Spleen (tissue), 11 donors: ENCODE data around the gene SHMT2. TPM values are rescaled to one million over a fixed set of nuclear protein-coding genes. Genes with fewer than 3 reads are reported as not detected.

Experiments used
- DNase-seq: peaks from one replicate; pipeline ENCODE4 v3.0.0-alpha.2; 2020
- H3K27ac ChIP-seq, 8 donors: fragments of 200-600 bp; sonication (generic) in 7 of 8; 1 replicate in 4 of 8; 2 replicates in 4 of 8; pipeline versions ENCODE4 v1.5.0 to v1.8.0; 2016 to 2021; ENCODE audit warnings: inconsistent platforms in 4 of 8, mild to moderate bottlenecking in 4 of 8, moderate library complexity in 1 of 8
- H3K27me3 ChIP-seq, 7 donors: fragments of 200-600 bp; sonication (generic) in 6 of 7; replicated peaks in 1 of 7; 1 replicate in 4 of 7; 2 replicates in 3 of 7; pipeline versions ENCODE4 v1.5.0 to v1.8.0; 2016 to 2021; ENCODE audit warnings: inconsistent platforms in 3 of 7, mild to moderate bottlenecking in 1 of 7
- H3K36me3 ChIP-seq, 6 donors: fragments of 200-600 bp; sonication (generic) in 5 of 6; 1 replicate in 4 of 6; 2 replicates in 2 of 6; pipeline versions ENCODE4 v1.5.0 to v1.8.0; 2016 to 2021; ENCODE audit warnings: inconsistent platforms in 2 of 6
- H3K4me1 ChIP-seq, 6 donors: fragments of 200-600 bp; sonication (generic) in 5 of 6; 1 replicate in 3 of 6; 2 replicates in 3 of 6; pipeline versions ENCODE4 v1.5.0 to v1.8.0; 2016 to 2021; ENCODE audit warnings: inconsistent platforms in 3 of 6
- H3K4me3 ChIP-seq, 8 donors: fragments of 200-600 bp; sonication (generic) in 7 of 8; 1 replicate in 4 of 8; 2 replicates in 4 of 8; pipeline versions ENCODE4 v1.5.0 to v1.8.0; 2016 to 2021; ENCODE audit warnings: inconsistent platforms in 4 of 8, mild to moderate bottlenecking in 4 of 8, moderate library complexity in 2 of 8
- H3K9me3 ChIP-seq, 8 donors: fragments of 200-600 bp; sonication (generic) in 7 of 8; 1 replicate in 4 of 8; 2 replicates in 4 of 8; pipeline versions ENCODE4 v1.5.0 to v1.8.0; 2016 to 2021; ENCODE audit warnings: inconsistent platforms in 4 of 8
- POLR2A ChIP-seq, 3 donors: fragments of 450-650 bp; IDR thresholded peaks; one replicate each; pipeline ENCODE4 v1.5.1; 2017; ENCODE audit warnings: antibody characterized with exemption in 3 of 3, mild to moderate bottlenecking in 1 of 3
- POLR2AphosphoS5 ChIP-seq, 3 donors: sonication (generic); formaldehyde crosslinking; IDR thresholded peaks; one replicate each; pipeline ENCODE4 v1.5.1; 2017; ENCODE audit warnings: antibody characterized with exemption in 3 of 3
- WGBS, 5 donors: extraction: QIAGEN DNeasy Blood & Tissue Kit in 3 of 5; methylation state at CpG; one replicate each; pipeline versions ENCODE4 v1.1.5 to v1.1.7; 2013 to 2018; 5-methylcytosine and 5-hydroxymethylcytosine counted together
- intact Hi-C: fragments of 100-400 bp; cut with DNase I; formaldehyde crosslinking; loops from one replicate; pipeline ENCODE4 v1.15.0; 2023; ENCODE audit warnings: low total_unique reads
- polyA plus RNA-seq, 3 donors: library from polyadenylated mRNA; stranded (reverse); fragments of 200-250 nt; gene quantifications; one replicate each; pipeline ENCODE4 v1.2.1, GENCODE V29; 2013
- total RNA-seq, 7 donors: library from RNA; depleted of rRNA in 3 of 7; stranded (reverse); fragments of >200 nt in 3 of 7; fragmentation: NEBNext Ultra II Directional in 4 of 7; extraction: Animal tissue kit (Norgen Biotek cat#: 25700) in 4 of 7; gene quantifications; one replicate each; pipeline versions ENCODE4 v1.1.0 to v1.2.1, GENCODE V29; 2016 to 2021
- TF ChIP-seq, protein P1 (sequence below), 11 experiments: fragments of 200-600 bp in 7 of 11; fragments of 450-650 bp in 4 of 11; sonication (generic) in 4 of 11; IDR thresholded peaks in 8 of 11; conservative IDR thresholded peaks in 3 of 11; 1 replicate in 7 of 11; 2 replicates in 4 of 11; pipeline versions ENCODE4 v1.4.0 to v1.8.0; 2016 to 2021; ENCODE audit warnings: antibody characterized with exemption in 11 of 11, inconsistent platforms in 4 of 11, mild to moderate bottlenecking in 1 of 11
- donor health status: healthy with polysubstance abuse.
- donor health status: DM: no; HTN: no; CAD: no; lungs with moderate emphysema.
- donor health status: DM: no; HTN: no; CAD: no.
- donor health status: Bipolar disorder and iron deficiency.
- donor health status: healthy.
- donor health status: DM: no; HTN: no; CAD: no.
- donor health status: DM: yes; HTN: yes; CAD: no.

Gene SHMT2
- total and polyA plus RNA-seq, 10 donors, result 47.3 to 86.6 (median 62.9) TPM

DNA sequence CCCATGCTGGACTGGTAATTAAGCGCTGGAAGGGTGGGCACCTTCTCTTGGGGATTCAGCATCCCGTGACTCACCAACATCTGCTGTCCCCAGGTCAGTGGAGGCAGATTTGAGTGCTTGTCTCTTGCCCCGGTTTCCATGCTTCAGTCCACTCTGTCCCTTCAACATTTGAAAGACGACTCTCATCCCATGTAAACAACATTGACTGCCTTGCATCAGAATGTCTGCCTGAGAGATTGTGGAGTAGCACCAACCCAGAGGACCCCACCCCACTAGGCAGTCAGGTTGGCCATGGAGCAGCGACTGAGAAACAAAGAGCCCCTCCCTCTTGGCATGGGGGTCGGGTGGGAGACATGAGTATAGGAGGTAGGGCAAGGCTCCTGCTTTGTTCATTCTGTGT, 26.4 kb downstream of the SHMT2 start:
- Histone ChIP-seq H3K9me3 (no peaks in the 10 kb centered on the region), H3K27me3 (no peaks in the 10 kb centered on the region), H3K36me3 (peaks cover 2 to 79% (median 62%) of the 10 kb centered on the region in 6 donors), H3K4me1 (no peaks in the 10 kb centered on the region), H3K4me3 (no peak overlapping the region), H3K27ac (no peak overlapping the region)
- TF ChIP-seq POLR2AphosphoS5 (IDR thresholded peaks at IDR 0.05) (no peak), POLR2A (IDR thresholded peaks at IDR 0.05) (no peak)
- TF ChIP-seq, protein P1, sequence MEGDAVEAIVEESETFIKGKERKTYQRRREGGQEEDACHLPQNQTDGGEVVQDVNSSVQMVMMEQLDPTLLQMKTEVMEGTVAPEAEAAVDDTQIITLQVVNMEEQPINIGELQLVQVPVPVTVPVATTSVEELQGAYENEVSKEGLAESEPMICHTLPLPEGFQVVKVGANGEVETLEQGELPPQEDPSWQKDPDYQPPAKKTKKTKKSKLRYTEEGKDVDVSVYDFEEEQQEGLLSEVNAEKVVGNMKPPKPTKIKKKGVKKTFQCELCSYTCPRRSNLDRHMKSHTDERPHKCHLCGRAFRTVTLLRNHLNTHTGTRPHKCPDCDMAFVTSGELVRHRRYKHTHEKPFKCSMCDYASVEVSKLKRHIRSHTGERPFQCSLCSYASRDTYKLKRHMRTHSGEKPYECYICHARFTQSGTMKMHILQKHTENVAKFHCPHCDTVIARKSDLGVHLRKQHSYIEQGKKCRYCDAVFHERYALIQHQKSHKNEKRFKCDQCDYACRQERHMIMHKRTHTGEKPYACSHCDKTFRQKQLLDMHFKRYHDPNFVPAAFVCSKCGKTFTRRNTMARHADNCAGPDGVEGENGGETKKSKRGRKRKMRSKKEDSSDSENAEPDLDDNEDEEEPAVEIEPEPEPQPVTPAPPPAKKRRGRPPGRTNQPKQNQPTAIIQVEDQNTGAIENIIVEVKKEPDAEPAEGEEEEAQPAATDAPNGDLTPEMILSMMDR (IDR thresholded peaks at IDR 0.05 in 8 of 11, conservative IDR thresholded peaks at IDR 0.05 in 3 of 11), result no peak
- 86 to 98% (median 93%) methylated on average over 6 of the region's 6 CpGs for WGBS, 5 donors
- no peak for DNase-seq
- intact Hi-C loops, result no loop called here

DNA sequence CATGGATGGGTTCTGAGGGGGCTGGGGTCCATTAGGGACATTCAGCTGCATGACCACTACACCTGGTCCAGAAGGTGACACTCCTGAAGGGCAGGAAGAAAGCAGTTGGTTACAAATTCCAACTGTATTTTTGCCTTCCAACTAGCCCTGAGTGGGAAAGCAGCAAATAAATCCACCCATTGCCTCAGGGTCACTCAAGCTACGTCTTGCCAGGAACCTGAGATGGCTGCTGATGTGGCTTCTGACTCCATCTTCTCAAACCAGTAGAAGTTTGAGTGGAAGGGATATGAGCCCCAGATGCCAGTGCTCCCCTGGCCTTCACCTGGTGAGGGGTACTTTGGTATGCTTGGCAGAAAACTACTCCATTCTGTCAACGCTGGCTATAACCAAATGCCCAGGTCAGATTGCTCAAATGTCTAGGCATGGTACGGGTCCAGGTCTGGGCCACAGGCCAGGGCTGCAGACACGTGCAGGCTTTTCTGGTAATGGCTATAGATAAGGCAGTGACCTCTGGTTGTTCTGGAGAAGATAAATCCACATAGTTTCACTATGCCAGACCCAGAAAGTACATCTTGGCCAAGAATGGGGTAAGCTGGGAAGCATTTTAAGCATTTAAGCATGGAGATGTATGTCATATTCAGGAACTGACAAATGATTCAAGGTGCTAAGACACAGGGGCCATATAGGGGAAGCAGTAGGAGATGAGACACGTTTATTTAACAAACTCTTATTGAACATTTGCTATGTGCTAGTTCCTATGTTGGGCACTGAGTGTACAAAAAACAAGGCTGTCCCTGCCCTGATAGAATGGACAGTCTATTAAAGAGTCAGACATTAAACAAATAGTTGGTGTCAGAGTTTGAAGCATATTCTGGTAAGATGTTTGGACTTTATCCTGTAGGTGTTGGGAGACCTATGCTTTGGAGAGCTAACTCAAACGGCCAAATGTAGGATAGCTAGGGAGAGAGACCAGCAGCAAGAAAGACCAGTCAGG, 29.8 kb downstream of the SHMT2 start:
- peaks cover 2 to 94% (median 67%) of the 10 kb centered on the region in 6 donors for H3K36me3 ChIP-seq
- no peak overlapping the region for H3K4me3 ChIP-seq
- TF ChIP-seq POLR2AphosphoS5 (IDR thresholded peaks at IDR 0.05) (no peak), POLR2A (IDR thresholded peaks at IDR 0.05) (no peak)
- TF ChIP-seq, protein P1 (IDR thresholded peaks at IDR 0.05 in 8 of 11, conservative IDR thresholded peaks at IDR 0.05 in 3 of 11), result no peak
- intact Hi-C loops, result no loop called here
- no peak overlapping the region for H3K27ac ChIP-seq
- DNase-seq, result no peak
- 75 to 94% (median 83%) methylated on average over 5 to 6 of the region's 6 CpGs for WGBS, 5 donors
- peaks cover 3 to 12% (median 5%) of the 10 kb centered on the region in 6 donors for H3K4me1 ChIP-seq
- H3K27me3 ChIP-seq, result no peaks in the 10 kb centered on the region
- H3K9me3 ChIP-seq, result no peaks in the 10 kb centered on the region

DNA sequence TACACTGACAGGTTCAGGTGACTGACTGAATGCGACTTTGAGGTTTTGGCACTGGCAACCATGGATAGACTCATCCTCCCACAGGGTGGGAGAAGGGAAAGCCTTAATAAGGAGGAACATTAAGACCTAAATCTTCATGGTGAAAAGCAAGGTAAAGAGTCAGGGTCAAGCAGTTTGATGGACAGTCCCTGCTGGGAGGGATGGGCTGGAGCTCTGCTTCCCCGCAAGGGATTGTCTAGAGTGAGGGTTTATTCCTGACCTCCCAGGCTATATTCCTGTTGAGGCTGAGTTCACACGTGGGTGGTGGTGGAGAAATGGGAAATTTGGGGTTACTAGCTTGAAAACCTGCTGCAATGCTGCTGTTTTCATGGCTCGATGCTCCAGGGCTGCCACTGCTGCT, 30.9 kb downstream of the SHMT2 start:
- Histone ChIP-seq H3K36me3 (peaks cover 2 to 93% (median 65%) of the 10 kb centered on the region in 6 donors), H3K9me3 (no peaks in the 10 kb centered on the region), H3K4me3 (no peak overlapping the region), H3K4me1 (peaks cover 3 to 12% (median 5%) of the 10 kb centered on the region in 6 donors), H3K27ac (no peak overlapping the region), H3K27me3 (no peaks in the 10 kb centered on the region)
- WGBS, 5 donors, result 93 to 95% (median 95%) methylated on average over 4 of the region's 4 CpGs
- DNase-seq, result no peak
- TF ChIP-seq, protein P1 (IDR thresholded peaks at IDR 0.05 in 8 of 11, conservative IDR thresholded peaks at IDR 0.05 in 3 of 11), result no peak
- no peak for TF ChIP-seq POLR2AphosphoS5 (IDR thresholded peaks at IDR 0.05)
- no peak for TF ChIP-seq POLR2A (IDR thresholded peaks at IDR 0.05)
- intact Hi-C loops, result loop anchor here (5.0 kb wide), 1 partner anchor 192 kb away; no protein-coding TSS in a partner anchor

DNA sequence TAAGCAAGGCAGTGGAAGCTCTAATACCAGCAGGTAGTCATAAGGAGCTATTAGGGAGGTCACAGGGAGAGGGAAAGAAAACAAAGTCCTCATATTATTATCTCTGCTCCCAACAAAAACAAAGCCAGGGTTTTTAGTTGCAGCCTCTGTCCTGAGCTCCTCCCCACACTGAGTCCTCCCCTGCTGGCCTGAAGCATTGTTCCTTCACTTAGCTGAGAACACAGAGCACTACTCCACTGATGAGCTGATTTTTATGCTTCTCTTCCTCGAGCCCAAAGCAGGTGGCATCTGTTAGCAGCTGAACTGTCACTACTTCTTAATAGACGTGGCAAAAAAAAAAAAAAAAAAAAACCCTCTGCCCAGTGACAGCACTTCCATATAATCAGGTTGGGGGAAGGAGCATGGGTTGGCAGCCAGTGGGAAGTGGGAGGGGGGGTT, 31.9 kb downstream of the SHMT2 start:
- WGBS, 5 donors, result 52 to 81% (median 73%) methylated on average over 2 of the region's 2 CpGs
- no peak for DNase-seq
- Histone ChIP-seq H3K9me3 (no peaks in the 10 kb centered on the region), H3K27ac (no peak overlapping the region), H3K27me3 (no peaks in the 10 kb centered on the region), H3K36me3 (peaks cover 2 to 93% (median 63%) of the 10 kb centered on the region in 6 donors), H3K4me1 (peaks cover 3 to 12% (median 5%) of the 10 kb centered on the region in 6 donors), H3K4me3 (no peak overlapping the region)
- TF ChIP-seq, protein P1 (IDR thresholded peaks at IDR 0.05 in 8 of 11, conservative IDR thresholded peaks at IDR 0.05 in 3 of 11), result no peak
- TF ChIP-seq POLR2A (IDR thresholded peaks at IDR 0.05) (no peak), POLR2AphosphoS5 (IDR thresholded peaks at IDR 0.05) (no peak)
- intact Hi-C loops, result loop anchor here (5.0 kb wide), 1 partner anchor 191 kb away; no protein-coding TSS in a partner anchor
